Measurements from ENCODE around the gene SAP30. TPM values are rescaled to one million over a fixed set of nuclear protein-coding genes. Genes with fewer than 3 reads are reported as not detected.

The SAP30 gene
- total RNA-seq, 2 donors from 2014 or later: 18.0 to 20.0 TPM

GRCh38 chr4:173362666-173363065, 8.1 kb upstream of the SAP30 start:
- DNase-seq: no peak
- no peak for ATAC-seq
- intact Hi-C loops (cut with DNase I): no loop called here

- intact Hi-C loops (cut with DNase I): no loop called here
- ATAC-seq: no peak
- DNase-seq: no peak
Measured at GRCh38 chr4:173365359-173365996, 5.3 kb upstream of the SAP30 start.

GRCh38 chr4:173367285-173367684, 3.5 kb upstream of the SAP30 start:
- no peak for DNase-seq
- no peak for ATAC-seq
- intact Hi-C loops (cut with DNase I): no loop called here

GRCh38 chr4:173367946-173368345, 2.8 kb upstream of the SAP30 start:
- DNase-seq (no peak), ATAC-seq (no peak)
- intact Hi-C loops (cut with DNase I): loop anchor here in 1 of 2 donors (2.0 kb wide), 1 partner anchor 33 kb away; the partner anchor contains the start of gene HMGB2

GRCh38 chr4:173370130-173370476, 651 bp upstream of the SAP30 start:
- intact Hi-C loops (cut with DNase I): no loop called here
- ATAC-seq (peak; percentile 2 to 12), DNase-seq (peak; percentile 77)

GRCh38 chr4:173371292-173372192, 788 bp downstream of the SAP30 start:
- peak; percentile 83 for DNase-seq
- intact Hi-C loops (cut with DNase I): no loop called here
- peak; percentile 24 to 39 for ATAC-seq

DNA sequence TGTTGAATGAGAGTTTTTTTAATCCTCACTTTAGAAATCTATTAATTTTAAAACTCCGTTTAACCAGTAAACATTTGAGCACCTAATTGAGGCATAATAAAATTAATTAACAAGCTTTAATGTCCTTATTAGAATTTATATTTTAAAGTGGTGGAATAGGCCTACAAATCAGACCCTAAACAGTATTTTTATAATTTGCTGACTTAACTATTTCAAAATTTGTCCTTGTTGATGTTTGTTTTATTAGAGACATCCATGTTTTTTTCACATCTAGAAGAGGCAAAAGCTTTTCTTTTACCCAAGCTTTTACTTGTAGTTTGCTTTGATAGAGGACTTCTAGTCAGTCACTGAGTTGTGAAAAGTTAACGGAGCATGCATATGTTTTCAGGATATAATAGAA, 3.8 kb downstream of the SAP30 start:
- ATAC-seq (no peak), DNase-seq (no peak)
- intact Hi-C loops (cut with DNase I): no loop called here

- intact Hi-C loops (cut with DNase I): no loop called here
- DNase-seq (no peak), ATAC-seq (no peak)
Measured at GRCh38 chr4:173379929-173380328, 9.2 kb downstream of the SAP30 start.

DNA sequence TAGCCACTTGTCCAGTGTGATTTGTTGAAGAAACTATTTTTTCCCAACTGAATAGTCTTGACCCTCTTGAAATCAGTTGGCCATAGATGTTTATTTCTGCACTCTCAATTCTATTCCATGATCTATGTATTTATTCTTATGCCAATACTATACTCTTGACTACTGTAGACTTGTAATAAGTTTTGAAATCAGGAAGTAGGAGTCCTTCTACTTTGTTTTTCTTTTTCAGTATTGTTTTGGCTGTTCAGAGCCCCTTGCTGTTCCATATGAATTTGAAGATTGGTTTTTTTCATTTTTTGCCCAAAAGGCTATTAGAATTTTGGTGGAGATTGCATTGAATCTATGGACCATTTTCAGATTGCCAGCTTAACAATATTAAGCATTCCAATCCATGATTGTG, 10.2 kb downstream of the SAP30 start:
- intact Hi-C loops (cut with DNase I): no loop called here
- no peak for ATAC-seq
- DNase-seq: no peak

- intact Hi-C loops (cut with DNase I): no loop called here
- DNase-seq: no peak
- ATAC-seq: no peak
Measured at GRCh38 chr4:173381610-173382009, 10.9 kb downstream of the SAP30 start.

DNA sequence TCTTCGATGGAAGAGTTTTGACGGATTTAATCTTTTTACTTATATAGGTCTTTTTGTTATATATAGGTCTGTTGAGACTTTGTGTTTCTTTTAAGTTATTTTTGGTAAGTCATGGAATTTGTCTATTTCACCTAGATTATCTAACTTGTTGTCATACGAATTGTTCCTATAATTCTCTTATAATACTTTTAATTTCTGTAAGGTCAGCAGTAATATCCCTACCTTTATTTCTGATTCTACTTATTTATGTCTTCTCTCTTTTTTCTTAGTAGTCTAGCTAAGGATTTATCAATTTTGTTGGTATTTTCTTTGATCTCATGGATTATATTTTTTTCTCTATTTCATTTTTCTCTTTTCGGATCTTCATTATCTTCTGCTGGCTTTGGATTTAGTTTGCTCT, 11.6 kb downstream of the SAP30 start:
- intact Hi-C loops (cut with DNase I): no loop called here
- ATAC-seq (no peak), DNase-seq (no peak)

- no peak for ATAC-seq
- DNase-seq: no peak
- intact Hi-C loops (cut with DNase I): no loop called here
Measured at GRCh38 chr4:173386751-173387150, 16.0 kb downstream of the SAP30 start.

DNA sequence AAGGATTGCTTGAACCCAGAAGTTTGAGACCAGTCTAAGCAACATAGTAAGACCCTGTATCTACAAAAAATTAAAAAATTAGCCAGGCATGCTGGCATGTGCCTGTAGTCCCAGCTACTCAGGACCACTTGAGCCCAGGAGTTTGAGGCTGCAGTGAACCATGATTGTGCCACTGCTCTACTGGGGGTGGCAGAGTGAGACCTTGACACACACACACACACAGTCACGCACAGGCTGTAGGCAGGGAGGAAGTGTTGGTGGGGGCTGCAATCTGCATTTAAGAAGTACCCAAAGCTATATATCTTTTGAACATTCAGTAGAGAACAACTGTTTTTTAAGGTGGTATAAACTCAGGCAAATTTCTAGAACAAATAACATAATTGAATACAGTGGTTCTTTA, 20.9 kb downstream of the SAP30 start:
- ATAC-seq (no peak), DNase-seq (no peak)
- intact Hi-C loops (cut with DNase I): no loop called here

- ATAC-seq: no peak
- no peak for DNase-seq
- intact Hi-C loops (cut with DNase I): no loop called here
Measured at GRCh38 chr4:173397604-173398003, 26.9 kb downstream of the SAP30 start.

- intact Hi-C loops (cut with DNase I): no loop called here
- DNase-seq (no peak), ATAC-seq (peak in 1 of 2 donors; percentile 32)
Measured at GRCh38 chr4:173398220-173398619, 27.5 kb downstream of the SAP30 start.

DNA sequence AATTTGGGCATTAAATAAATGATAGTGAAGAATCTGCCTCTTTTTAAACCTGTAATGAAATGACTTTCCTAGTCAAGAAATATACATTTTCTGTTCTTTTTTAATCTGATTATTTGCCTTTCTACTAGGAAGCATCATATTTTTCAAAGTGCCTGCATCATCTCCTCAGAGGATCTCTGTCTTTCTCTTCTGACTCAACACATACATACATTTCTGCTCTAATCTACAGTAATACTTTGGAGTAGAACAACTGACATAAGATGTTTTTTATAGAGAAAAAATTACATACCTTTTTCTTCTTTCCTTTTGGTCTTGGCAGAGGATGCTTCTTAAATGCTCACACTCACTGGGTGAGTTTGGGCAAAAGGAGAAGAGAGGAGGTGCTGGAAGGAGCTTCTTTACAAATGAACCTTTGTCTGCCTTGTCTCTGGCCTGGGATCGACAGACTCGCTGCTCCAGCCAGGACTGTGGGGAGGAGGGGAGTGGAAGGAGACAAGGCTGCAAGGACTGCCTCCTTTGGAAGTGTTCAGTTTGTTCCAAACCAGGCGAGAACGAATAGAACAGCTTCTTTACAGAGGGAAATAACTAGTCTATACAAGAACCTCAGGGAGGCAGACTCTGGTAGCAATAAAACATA, 28.1 kb downstream of the SAP30 start, which contains the start of gene SCRG1:
Gene SCRG1, minus strand, starts transcription at position 338 of the 637 bp plus-strand sequence. CDS start 7,702 bp downstream, outside the sequence.
- DNase-seq (no peak), ATAC-seq (peak; percentile 77 to 92)
- intact Hi-C loops (cut with DNase I): no loop called here

DNA sequence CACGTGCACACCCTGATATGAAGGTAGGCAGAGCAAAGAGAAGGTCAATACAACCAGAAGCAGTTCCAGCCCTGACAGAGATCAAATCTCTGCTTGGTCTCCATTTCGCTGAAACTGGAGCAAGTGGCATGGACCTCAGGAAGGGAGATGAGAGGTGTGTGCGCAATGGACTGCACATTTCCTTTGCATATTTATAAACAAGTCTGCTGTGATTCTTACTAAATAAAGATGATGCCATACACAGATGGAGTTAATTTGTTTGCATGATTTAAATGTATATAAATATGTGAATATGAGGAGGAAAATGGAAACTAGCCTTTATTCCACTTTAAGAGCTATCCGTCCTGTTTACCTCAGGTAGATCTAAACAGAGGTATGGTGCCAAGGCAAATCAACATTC, 30.3 kb downstream of the SAP30 start:
- intact Hi-C loops (cut with DNase I): no loop called here
- ATAC-seq: no peak

GRCh38 chr4:173403051-173403450, 32.3 kb downstream of the SAP30 start:
- DNase-seq: no peak
- ATAC-seq: no peak
- intact Hi-C loops (cut with DNase I): no loop called here

More for the DNA sequence above, 30.3 kb downstream of the SAP30 start:
- DNase-seq: no peak

DNA sequence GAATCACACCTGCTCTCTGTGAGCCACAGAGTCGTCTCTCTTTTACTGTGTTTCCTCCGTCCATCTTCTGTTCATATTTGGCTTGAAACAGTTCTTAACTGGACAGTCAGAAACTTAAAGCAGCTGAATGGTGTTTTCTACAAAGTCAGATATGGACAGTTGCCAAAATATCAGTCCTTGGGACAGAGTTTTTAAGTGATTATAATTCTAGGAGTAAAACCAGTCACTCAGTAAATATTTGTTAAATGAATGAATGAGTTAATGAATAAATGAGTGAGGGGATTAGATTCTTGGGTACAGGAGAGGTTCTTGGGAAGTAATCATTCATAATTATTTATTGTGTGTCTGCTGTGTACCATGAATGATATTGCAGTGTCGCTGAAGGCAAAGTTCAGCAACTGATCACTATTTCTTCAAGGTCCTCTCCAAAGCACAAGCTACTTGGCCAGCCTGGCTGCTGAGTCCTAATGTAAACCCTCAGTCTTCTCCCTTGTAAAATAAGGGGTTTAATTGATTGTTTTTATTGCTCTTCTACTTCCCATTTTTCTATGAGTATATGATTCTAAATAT, 33.6 kb downstream of the SAP30 start:
- intact Hi-C loops (cut with DNase I): no loop called here
- no peak for ATAC-seq

More for the DNA sequence above, 33.6 kb downstream of the SAP30 start:
- no peak for DNase-seq
